KOPT-K1 (cell line): ENCODE results near the gene DOK3.

ENCODE experiments used
- H3K27ac ChIP-seq: fragments of 200-600 bp; sonication (generic); 2 replicates; pipeline ENCODE4 v1.5.1; 2016; ENCODE audit warnings: antibody characterized with exemption, mild to moderate bottlenecking, low read depth, low read length; ENCODE audit not compliant: poor library complexity, severe bottlenecking
- H3K36me3 ChIP-seq: fragments of 200-600 bp; sonication (generic); 2 replicates; pipeline ENCODE4 v1.5.1; 2017; ENCODE audit warnings: antibody characterized with exemption, mild to moderate bottlenecking, low read length, moderate library complexity; ENCODE audit not compliant: insufficient read depth
- H3K9me3 ChIP-seq: fragments of 200-600 bp; sonication (generic); 2 replicates; pipeline ENCODE4 v1.5.1; 2017; ENCODE audit warnings: antibody characterized with exemption, low read length, mild to moderate bottlenecking; ENCODE audit not compliant: insufficient read depth, poor library complexity, severe bottlenecking

DOK3 gene

DNA sequence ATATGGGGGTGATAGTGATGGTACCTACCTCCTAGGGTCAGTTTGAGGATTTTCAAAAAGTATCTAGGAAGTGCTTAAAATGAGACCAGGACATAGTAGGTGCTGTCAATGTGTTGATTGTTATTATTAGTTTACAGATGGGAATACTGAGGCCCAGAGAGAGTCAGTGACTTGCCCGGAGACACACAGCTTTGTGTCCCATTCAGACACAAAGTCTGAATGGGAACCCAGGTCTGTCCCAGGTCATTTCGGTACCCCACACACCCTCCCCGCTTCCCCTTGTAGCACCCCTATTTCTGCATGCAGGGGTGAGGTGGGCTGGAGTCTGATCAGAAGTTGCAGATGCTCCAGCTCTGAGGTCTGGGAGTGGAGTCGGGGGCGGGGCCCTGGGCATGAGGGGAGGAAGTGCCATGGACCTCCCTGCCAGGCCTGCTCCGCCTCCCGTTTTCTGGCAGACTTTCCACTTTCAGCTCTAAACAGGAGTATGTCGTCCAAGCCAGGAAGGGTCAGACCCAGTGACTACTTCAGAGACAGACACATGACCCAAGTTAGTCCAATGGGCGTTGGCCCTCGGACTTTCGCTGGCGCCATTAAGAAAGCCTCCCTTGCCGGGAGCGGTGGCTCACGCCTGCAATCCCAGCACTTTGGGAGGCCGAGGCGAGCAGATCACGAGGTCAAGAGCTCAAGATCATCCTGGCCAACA is 32.9 kb downstream of the DOK3 start:
- H3K27ac ChIP-seq: no peak overlapping the region
- no peaks in the 10 kb centered on the region for H3K9me3 ChIP-seq
- no peaks in the 10 kb centered on the region for H3K36me3 ChIP-seq

DNA sequence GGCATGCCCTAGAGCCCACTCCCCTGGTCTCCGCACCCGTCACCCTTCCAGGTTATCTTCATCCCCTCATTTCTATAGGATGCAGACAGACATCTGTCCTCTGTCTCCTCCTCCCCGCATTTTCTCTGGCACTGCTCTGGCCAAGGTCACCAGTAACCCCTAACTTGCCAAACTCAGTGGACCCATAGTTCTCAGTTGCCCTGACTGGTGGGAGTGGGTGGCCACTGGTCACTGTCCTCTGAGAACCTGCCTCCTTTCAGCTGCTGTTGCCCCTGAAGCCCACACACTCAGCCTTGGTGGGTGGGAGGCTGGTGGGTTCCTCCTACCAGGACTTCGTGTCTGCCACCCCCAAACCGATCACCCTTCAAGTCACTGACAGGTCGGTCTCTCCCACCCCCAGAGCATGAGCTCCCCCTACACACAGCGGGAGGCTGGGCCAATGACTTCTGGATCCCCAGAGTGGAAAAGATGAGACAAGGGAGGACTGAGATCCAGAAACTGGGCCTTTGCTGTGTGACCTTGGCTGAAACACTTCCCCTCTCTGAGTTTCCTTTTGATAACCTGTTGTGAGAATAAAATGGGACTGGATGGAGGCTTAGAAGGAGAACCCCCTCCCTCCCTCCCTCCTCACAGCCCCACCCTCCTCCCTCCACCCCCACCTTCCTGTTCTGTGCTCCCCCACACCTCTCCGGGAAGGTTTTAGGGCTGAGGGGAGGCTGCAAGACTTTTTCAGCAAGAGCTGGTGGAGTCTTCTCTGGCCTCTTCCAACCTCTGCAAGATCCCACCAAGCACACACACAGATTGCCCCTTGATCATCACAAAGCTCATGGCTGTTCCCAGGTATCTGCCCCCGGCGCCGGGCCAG is 33.8 kb downstream of the DOK3 start:
- Histone ChIP-seq H3K36me3 (no peaks in the 10 kb centered on the region), H3K9me3 (no peaks in the 10 kb centered on the region), H3K27ac (no peak overlapping the region)

DNA sequence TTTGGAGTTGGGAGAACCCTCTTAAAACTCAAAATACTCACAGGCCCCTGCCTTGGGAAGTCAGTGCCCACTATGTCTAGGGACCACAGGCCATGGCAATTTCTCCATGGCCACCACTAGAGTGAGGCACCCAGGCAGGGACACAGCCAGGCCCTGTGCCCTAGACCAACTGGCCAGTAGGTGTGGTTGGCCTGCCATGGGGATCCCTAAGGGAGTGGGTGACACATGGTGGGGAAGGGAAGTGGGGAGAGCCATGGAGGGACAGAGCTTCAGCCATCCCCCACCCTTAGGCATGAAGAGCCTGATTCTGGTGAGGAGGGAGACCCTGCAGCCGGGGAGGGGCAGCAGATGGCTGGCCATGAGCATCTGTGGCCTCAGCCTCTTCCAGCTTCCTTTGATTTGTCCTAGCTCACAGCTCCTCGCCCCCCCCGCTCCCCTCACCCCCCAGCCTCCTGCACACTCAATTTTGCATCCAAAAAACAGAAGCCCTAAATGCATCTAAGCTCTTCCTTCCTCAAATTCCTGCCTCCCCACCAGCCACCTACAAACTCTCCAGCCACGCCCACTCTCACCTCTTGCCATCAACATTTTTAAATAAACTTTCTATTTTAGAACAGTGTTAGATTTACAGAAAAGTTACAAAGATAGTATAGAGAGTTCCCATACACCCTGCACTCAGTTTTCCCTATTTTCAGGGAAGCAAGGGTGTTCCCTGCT is 34.6 kb downstream of the DOK3 start:
- Histone ChIP-seq H3K27ac (no peak overlapping the region), H3K9me3 (no peaks in the 10 kb centered on the region), H3K36me3 (no peaks in the 10 kb centered on the region)

DNA sequence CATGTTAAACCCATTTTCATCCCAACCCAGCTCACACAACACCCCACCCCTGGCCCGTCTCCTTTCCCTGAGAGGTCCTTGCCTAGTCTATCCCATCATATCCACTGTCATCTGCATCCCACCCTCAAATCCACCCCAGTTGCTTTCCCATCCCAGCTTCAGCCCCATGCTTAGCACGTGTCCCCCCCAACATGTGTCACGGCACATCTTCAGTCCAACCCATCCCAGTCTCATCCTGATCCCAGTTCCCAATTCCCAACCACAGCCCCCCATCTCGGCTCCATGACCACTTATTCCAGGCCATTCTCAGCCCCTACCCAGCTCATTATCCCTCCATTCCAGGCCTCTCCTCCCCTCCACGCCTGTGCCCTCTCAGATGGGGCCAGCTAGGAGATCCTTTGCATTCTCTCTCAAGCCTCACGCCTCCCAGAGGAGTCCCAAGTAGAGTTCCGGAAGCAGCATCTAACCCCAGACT is 35.6 kb downstream of the DOK3 start:
- Histone ChIP-seq H3K9me3 (no peaks in the 10 kb centered on the region), H3K36me3 (0 out of 2 replicates have a peak, but pooled peaks cover under 1% of the 10 kb centered on the region), H3K27ac (no peak overlapping the region)

DNA sequence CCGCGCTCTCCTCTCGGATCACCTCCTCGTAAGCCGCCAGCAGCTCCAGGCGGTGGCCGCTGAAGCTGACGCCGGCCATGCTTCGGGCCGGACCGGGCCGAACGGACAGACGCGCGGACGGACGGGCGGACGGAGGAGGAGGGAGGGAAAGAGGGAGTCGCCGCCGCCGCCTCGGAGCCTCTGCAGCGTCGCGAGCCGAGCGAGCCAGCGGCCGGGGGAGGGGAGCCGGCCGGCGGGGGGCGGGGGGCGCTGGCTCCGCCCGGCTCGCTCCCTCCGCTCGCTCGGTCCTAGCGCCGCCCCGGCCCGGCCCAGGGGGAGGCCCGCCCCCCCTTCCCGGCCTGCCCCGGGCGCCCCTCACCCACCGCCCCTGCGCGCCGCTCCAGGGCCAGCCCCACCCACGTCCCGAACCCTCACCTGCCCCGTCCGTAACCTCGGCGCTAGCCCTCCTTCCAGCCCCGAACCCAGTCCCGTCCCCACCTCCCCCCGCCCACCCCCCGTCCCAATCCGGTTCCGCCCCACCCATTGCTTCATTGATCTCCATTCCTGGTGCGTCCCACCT is 36.1 kb downstream of the DOK3 start, which contains the start of gene DBN1:
Gene DBN1, minus strand, starts transcription at position 192 of the 559 bp plus-strand sequence. Its CDS starts 113 bp downstream, at position 79.
- no peaks in the 10 kb centered on the region for H3K9me3 ChIP-seq
- H3K36me3 ChIP-seq: peaks cover 5% of the 10 kb centered on the region
- H3K27ac ChIP-seq: peak within 1 kb of the TSS; percentile 61

DNA sequence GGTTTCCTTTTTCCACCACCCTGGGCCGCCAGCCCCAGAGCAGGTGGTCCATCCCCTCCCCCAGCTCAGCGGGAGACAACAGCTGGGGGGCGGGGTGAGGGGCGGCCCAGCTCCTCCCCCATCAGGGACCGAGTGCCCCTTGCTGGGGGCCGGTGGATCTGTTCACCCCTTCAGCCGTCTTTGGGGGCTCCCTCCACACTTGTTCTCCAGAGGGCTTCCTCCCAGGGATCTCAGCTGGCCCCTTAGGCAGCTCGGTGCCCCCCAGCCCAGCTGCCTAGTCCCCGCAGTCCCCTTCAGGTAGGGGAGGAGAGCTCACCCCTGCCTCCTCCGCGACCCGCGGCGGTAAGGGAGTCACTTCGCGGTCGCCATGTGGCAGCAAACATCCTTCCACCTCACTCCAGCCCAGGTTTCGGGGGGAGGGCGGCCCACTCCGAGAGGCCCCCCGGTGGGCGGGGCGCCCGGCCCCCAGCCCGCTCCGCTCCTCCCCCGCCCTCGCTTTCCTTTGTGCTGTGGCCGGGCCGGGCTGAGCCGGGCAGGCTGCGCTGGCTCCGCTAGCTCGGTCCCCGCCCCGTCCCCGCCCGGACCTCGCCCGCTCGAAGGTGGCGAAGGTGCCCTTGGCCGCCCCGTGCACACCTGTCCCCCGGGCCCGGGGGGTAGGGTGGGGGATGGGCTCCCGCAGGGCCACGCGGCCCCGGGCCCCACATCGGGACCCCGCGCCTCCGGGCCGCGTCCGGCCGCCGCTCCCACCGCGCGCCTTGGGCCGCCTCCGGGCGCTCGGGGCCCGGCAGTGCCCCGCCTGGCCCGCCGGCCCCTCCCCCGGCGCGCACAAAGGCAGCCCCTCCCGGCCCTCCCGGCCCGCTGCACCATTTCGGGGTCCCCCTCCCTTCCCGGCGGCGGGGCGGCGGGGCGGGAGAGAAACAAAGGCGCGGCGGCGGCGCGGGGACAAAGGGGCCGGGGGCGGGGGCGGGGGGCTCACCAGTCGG is 36.9 kb downstream of the DOK3 start:
- Histone ChIP-seq H3K9me3 (no peaks in the 10 kb centered on the region), H3K27ac (peak overlapping the region; percentile 61), H3K36me3 (peaks cover 12% of the 10 kb centered on the region)

DNA sequence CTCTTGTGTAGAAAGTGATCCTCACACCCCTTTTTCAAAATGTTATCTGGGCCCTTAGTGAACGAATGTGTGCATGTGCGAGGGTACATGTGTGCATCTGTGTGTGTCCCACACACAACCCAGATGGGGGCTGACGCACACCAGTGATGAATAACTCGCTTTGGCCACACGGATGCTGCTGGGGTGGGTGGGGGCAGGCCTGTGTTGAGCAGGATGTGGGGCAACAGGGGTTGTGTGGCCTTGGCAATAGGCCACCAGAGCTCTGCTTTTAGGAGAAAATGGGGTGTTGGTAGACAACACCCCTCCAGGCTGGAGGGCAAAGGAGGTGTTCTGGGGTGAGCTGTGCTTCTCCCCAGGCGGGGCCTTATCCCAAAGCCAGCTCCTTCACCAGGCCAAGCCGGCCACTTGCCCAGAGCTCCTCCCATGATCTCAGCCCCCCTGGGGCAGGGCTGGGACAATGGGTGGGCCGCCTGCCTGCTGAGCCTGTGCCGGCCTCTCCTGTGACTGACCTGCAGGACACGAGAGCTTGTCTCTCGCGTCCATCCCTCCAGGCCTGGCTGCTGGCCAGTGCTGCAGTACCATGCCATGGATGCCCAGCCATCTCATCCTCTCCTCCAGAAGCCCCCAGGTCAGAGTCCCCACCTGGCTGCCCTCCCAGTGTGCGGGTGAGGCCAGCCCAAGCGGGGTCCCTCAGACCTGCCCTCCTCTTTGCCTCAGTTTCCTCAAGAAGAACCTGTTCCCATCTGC is 37.8 kb downstream of the DOK3 start:
- Histone ChIP-seq H3K9me3 (no peaks in the 10 kb centered on the region), H3K36me3 (peaks cover 22% of the 10 kb centered on the region), H3K27ac (no peak overlapping the region)

DNA sequence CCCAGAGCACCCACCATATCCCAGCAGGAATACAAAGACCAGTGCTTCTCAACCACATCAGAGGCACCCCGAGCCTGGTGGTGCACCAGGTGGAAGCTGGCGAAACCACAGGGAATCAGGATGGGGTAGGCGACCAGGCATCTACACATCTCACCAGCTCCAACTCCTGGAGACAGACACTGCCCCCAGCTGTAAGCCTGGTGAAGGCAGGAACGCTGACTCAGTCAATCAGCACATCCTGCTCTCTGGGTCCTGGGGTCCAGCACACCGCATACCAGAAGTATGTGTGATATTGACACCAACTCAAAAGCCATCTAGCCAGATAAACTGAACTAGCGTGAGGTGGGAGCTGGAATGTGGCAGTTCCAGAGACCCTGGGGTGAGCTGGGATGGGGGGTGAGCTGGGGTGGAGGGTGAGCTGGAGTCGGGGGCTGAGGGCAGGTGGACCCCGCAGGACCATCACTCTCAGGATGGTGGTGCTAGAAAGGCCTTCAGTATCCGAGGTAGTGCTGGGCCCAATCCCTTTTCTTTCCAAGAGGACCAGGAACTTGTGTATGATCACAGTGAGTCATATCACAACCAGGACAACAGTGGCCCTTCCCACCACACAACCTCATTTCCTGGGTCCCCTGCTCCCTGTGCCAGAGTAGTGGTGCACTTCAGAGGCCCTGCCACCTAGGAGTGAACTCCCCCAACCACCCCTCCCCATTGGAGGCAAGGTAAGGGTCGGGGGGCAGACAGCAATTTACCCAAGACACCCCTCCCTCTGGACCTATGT is 38.7 kb downstream of the DOK3 start:
- Histone ChIP-seq H3K27ac (no peak overlapping the region), H3K36me3 (peaks cover 30% of the 10 kb centered on the region), H3K9me3 (no peaks in the 10 kb centered on the region)

DNA sequence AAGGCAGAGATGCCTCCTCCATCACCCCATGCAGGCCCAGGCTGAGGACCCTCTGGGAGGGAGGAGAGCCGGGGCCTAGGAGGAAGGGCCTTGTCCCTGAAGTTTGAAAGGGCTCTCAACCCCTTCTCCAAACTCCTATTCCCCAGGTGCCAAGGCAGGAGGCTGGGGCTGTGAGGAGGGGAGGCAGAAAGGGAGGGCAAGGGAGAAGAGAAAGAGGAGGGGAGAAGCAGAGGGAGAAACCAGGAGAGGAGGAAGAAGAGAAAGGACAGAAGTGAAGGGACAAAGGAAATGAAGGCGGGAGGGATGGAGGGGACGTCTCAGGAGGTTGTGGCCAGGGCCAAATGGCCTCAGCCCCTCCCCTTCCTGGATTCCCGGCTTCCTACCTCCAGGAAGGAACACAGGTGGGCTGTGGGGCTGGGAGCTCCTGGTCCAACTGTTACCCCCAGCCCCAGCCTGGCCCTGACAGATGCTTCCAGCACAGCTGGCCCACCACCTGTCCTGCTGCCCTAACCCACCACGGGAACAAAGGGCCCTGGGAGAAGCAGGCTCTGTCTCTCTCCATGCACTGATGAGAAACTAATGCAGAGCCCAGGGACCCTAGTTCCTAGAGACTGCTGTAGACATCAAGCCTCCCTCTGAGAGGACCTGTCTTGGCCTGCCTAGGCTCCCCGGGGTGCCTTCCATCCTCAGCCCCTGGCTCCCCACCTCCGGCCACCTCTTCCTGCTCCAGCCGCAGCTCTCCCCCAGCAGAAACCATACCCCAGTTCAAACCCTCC is 39.7 kb downstream of the DOK3 start:
- Histone ChIP-seq H3K36me3 (peaks cover 40% of the 10 kb centered on the region), H3K9me3 (no peaks in the 10 kb centered on the region), H3K27ac (no peak overlapping the region)

DNA sequence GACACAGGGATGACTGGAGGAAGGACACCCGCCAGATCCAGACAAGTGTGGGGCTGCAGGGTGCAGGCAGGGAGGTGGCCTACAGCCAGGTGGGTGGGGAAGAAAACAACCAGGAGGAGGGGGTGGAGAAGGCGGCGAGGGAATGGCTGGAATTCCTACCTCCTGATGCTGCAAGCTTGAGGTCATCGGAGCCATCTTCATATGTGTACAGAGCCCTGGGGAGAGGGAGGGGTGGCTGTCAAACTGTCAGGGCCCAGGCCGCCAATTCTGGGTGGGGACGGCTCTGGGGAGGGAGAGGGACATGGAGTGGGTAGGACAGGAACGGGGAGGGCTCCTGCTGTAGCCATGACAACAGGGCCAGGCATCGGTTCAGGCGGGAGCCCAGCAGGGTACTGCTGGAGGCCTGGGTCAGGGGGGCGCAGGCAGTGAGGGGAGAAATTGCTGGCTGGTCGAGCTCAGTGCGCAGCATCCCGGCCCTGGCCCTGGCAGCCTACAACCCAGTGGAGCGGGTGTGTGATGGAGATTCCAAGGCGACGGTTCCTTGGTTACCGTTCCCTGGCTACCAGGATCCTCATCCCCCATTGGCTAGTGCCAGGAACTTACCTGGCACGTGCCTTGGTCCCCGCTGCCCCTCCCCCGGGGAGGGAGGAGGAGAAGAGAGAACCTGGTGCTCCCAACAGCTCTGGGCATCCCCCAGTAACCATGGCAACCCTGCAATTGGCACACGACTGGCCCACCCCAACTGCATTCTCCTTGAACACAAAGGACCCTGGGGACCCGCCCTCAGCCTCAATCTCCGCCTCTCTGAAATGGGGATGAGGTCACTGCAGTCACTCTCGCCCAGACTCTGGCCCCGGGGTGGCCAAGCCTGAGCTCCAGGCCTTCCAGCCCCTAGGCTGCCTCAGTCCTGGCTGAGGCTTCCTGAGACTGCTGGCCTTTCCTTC is 40.7 kb downstream of the DOK3 start:
- no peak overlapping the region for H3K27ac ChIP-seq
- no peaks in the 10 kb centered on the region for H3K9me3 ChIP-seq
- peaks cover 40% of the 10 kb centered on the region for H3K36me3 ChIP-seq

DNA sequence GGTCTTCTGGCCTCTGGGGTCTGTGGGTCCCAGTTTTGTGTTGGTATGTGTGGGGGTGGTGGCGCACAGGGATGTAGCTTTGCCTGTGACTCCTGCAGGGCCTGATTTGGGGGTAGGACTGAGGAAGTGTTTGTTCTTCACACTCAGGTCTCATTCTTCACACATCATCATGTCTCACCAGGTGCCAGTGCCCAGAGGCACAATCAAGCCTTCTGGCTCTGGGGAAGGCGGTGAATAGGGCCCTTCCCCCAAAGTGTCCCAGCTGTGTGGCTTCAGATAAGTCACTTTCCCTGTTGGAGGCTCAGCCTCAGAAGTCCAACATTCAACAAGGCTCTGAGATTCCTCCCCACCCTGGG is 41.3 kb downstream of the DOK3 start:
- H3K27ac ChIP-seq: no peak overlapping the region
- H3K36me3 ChIP-seq: peaks cover 43% of the 10 kb centered on the region
- no peaks in the 10 kb centered on the region for H3K9me3 ChIP-seq
